22Rv1 (cell line): ENCODE data around the gene MAP3K5.

ENCODE experiments used
- CTCF ChIP-seq: fragments of 450-650 bp; IDR thresholded peaks from 2 replicates; pipeline ENCODE4 v1.5.1; 2017; ENCODE audit warnings: mild to moderate bottlenecking
- ZFX ChIP-seq: fragments of 450-650 bp; IDR thresholded peaks from 2 replicates; pipeline ENCODE4 v1.6.1; 2017; ENCODE audit warnings: antibody characterized with exemption, borderline replicate concordance

GRCh38 chr6:136769124-136769523 is 23.2 kb downstream of the MAP3K5 start:
- TF ChIP-seq CTCF (no peak), ZFX (no peak)
